NCI-H1436 (cell line): ENCODE measurements around the gene IQCE.

Experiments used
- DNase-seq: peaks from one replicate; lab custom pipeline; 2025; lab: John Stamatoyannopoulos, UW

Gene IQCE

GRCh38 chr7:2663121-2663886, 104.5 kb downstream of the IQCE start:
- no peak for DNase-seq

- DNase-seq, result no peak
These were observed 105.2 kb downstream of the IQCE start for GRCh38 chr7:2663960-2664359.
